ENCODE measurements around the gene ZMYM3. TPM values are rescaled to one million over a fixed set of nuclear protein-coding genes. Genes with fewer than 3 reads are reported as not detected.

The ZMYM3 gene
- total and polyA plus RNA-seq, 2 donors (not counting 1 experiment from before 2014, with no cell fraction given), result 21.8 to 40.6 TPM

GRCh38 chrX:71215338-71215912, 38.5 kb downstream of the ZMYM3 start:
- H3K27me3 ChIP-seq (replicated peaks in 1 of 4; ENCODE audit: control extremely low read depth in 1 of 4, control insufficient read depth in 3 of 4, insufficient read depth in 4 of 4, low read length in 3 of 4), result no peaks in the 10 kb centered on the region
- no peak overlapping the region for H3K4me3 ChIP-seq (ENCODE audit: control extremely low read depth in 1 of 5, extremely low read depth in 1 of 5, insufficient read depth in 1 of 5, low read depth in 2 of 5, low read length in 4 of 5)
- no peaks in the 10 kb centered on the region for H3K4me1 ChIP-seq (ENCODE audit: control insufficient read depth in 2 of 2, insufficient read depth in 2 of 2, low read length in 2 of 2)
- H3K27ac Mint-ChIP-seq, result no peak overlapping the region
- H3K27ac ChIP-seq (ENCODE audit: low read length in 2 of 2), result no peak overlapping the region
- H3K4me2 ChIP-seq (replicated peaks; ENCODE audit: low read depth, low read length, poor library complexity, severe bottlenecking), result no peak overlapping the region
- intact Hi-C loops (cut with micrococcal nuclease), result no loop called here
- H3K79me2 ChIP-seq (ENCODE audit: control insufficient read depth, insufficient read depth, low read length), result no peaks in the 10 kb centered on the region
- no peaks in the 10 kb centered on the region for H3K4me1 Mint-ChIP-seq
- CTCF ChIA-PET, result no interaction called here
- H2AFZ ChIP-seq (ENCODE audit: insufficient read depth, low read depth, low read length, poor library complexity, severe bottlenecking), result no peak overlapping the region
- no peak for DNase-seq
- no peaks in the 10 kb centered on the region for H3K9me3 ChIP-seq (ENCODE audit: control extremely low read depth in 1 of 3, control insufficient read depth in 2 of 3, insufficient read depth in 1 of 3, low read length in 2 of 3)
- H3K36me3 ChIP-seq (replicated peaks in 1 of 2; ENCODE audit: control extremely low read depth in 1 of 2, control insufficient read depth in 1 of 2, extremely low read depth in 1 of 2, insufficient read depth in 2 of 2, low read length in 1 of 2), result no peaks in the 10 kb centered on the region
- POLR2A ChIA-PET, result interaction anchor here (0.6 kb wide), 1 partner anchor 129 kb away, joined by 3 read pairs; no protein-coding TSS in a partner anchor
- H3K9ac ChIP-seq (ENCODE audit: low read length), result no peak overlapping the region
- H3K9me3 Mint-ChIP-seq (ENCODE audit: insufficient read depth), result no peaks in the 10 kb centered on the region
- 85% methylated on average over 4 of the region's 10 CpGs for WGBS (ENCODE audit: insufficient coverage)
- H3K4me3 Mint-ChIP-seq, result no peak overlapping the region
- no peak for TF ChIP-seq EZH2 (IDR thresholded peaks at IDR 0.05; ENCODE audit: borderline replicate concordance, insufficient read depth, low read depth, low read length, poor library complexity, severe bottlenecking)
- TF ChIP-seq CTCF (IDR thresholded peaks at IDR 0.05), result no peak
- ATAC-seq (ENCODE audit: low read depth), result no peak
- H3K27me3 Mint-ChIP-seq, result peaks cover 12% of the 10 kb centered on the region
- H4K20me1 ChIP-seq (ENCODE audit: control insufficient read depth, insufficient read depth, low read length, poor library complexity, severe bottlenecking), result no peaks in the 10 kb centered on the region

GRCh38 chrX:71214604-71215337, 39.2 kb downstream of the ZMYM3 start:
- ATAC-seq (ENCODE audit: low read depth) (no peak), DNase-seq (no peak)
- no peak for TF ChIP-seq CTCF (IDR thresholded peaks at IDR 0.05)
- TF ChIP-seq EZH2 (IDR thresholded peaks at IDR 0.05; ENCODE audit: borderline replicate concordance, insufficient read depth, low read depth, low read length, poor library complexity, severe bottlenecking), result no peak
- no peaks in the 10 kb centered on the region for H3K27me3 ChIP-seq (replicated peaks in 1 of 4; ENCODE audit: control extremely low read depth in 1 of 4, control insufficient read depth in 3 of 4, insufficient read depth in 4 of 4, low read length in 3 of 4)
- peaks cover 12% of the 10 kb centered on the region for H3K27me3 Mint-ChIP-seq
- no peak overlapping the region for H3K27ac ChIP-seq (ENCODE audit: low read length in 2 of 2)
- no peak overlapping the region for H3K9ac ChIP-seq (ENCODE audit: low read length)
- H2AFZ ChIP-seq (ENCODE audit: insufficient read depth, low read depth, low read length, poor library complexity, severe bottlenecking), result no peak overlapping the region
- H4K20me1 ChIP-seq (ENCODE audit: control insufficient read depth, insufficient read depth, low read length, poor library complexity, severe bottlenecking), result no peaks in the 10 kb centered on the region
- CTCF ChIA-PET, result interaction anchor here (0.5 kb wide), 1 partner anchor 100 kb away, joined by 4 read pairs; no protein-coding TSS in a partner anchor
- no peak overlapping the region for H3K4me2 ChIP-seq (replicated peaks; ENCODE audit: low read depth, low read length, poor library complexity, severe bottlenecking)
- WGBS (ENCODE audit: insufficient coverage), result 92% methylated on average over 2 of the region's 5 CpGs
- H3K4me1 ChIP-seq (ENCODE audit: control insufficient read depth in 2 of 2, insufficient read depth in 2 of 2, low read length in 2 of 2), result no peaks in the 10 kb centered on the region
- H3K4me3 Mint-ChIP-seq, result no peak overlapping the region
- intact Hi-C loops (cut with micrococcal nuclease), result no loop called here
- H3K36me3 ChIP-seq (replicated peaks in 1 of 2; ENCODE audit: control extremely low read depth in 1 of 2, control insufficient read depth in 1 of 2, extremely low read depth in 1 of 2, insufficient read depth in 2 of 2, low read length in 1 of 2), result no peaks in the 10 kb centered on the region
- no peaks in the 10 kb centered on the region for H3K9me3 Mint-ChIP-seq (ENCODE audit: insufficient read depth)
- H3K79me2 ChIP-seq (ENCODE audit: control insufficient read depth, insufficient read depth, low read length), result no peaks in the 10 kb centered on the region
- H3K4me3 ChIP-seq (ENCODE audit: control extremely low read depth in 1 of 5, extremely low read depth in 1 of 5, insufficient read depth in 1 of 5, low read depth in 2 of 5, low read length in 4 of 5), result no peak overlapping the region
- no peaks in the 10 kb centered on the region for H3K4me1 Mint-ChIP-seq
- H3K9me3 ChIP-seq (ENCODE audit: control extremely low read depth in 1 of 3, control insufficient read depth in 2 of 3, insufficient read depth in 1 of 3, low read length in 2 of 3), result no peaks in the 10 kb centered on the region
- POLR2A ChIA-PET, result no interaction called here
- no peak overlapping the region for H3K27ac Mint-ChIP-seq
